Measurements from ENCODE around the gene NINJ2.

DNA sequence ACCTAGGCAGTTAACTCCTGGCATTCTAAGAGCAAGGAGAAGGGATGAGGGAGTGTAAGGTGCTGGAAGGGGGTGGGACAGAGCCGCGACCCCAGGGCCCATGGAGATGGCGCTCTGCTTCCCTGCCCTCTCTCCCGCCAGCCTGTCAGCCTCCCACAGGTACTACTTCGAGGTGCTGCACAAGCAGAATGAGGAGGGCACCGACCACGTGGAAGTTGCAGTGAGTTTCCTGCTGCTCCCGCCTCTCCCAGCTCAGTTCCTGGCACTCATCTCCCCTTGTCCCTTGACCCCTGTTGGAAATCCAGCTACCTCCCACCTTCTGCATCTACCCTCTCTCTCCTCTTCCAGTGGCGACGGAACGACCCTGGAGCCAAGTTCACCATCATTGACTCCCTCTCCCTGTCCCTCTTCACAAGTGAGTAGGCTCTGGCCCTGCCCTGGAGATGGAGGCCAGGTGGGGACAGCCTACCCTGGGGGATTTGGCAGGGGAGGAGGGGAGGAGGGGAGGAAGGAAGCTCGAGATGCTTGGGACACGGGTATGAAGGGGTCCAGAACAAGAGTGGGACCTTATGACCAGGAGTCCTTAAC lies 115.3 kb downstream of the NINJ2 start:
- TF ChIP-seq CTCF (IDR thresholded peaks at IDR 0.05) (no peak), POLR2A (IDR thresholded peaks at IDR 0.05) (no peak), EP300 (IDR thresholded peaks at IDR 0.05) (no peak)

All from ovary (tissue), 3 donors.